HTERT RPE-1 (cell line): ENCODE results near the gene GGCT.

Source experiments
- in situ Hi-C: fragments of 300-500 bp; cut with MboI; formaldehyde crosslinking; loops from 4 replicates; pipeline ENCODE4 v1.14.3; 2020; ENCODE audit warnings: low sequenced_read_pairs

The GGCT gene

GRCh38 chr7:30479202-30480120, 25.2 kb downstream of the GGCT start:
- in situ Hi-C loops = no loop called here

- in situ Hi-C loops = no loop called here
These were observed 26.1 kb downstream of the GGCT start, which contains the start of gene NOD1 for GRCh38 chr7:30478349-30479201. NOD1 (minus strand) TSS chr7:30478784; CDS start chr7:30456921, 21,863 bp downstream.

- in situ Hi-C loops = no loop called here
These were observed 28.0 kb downstream of the GGCT start for GRCh38 chr7:30476459-30477145.

- in situ Hi-C loops = no loop called here
These were observed 29.0 kb downstream of the GGCT start for GRCh38 chr7:30475580-30475979.

GRCh38 chr7:30474893-30475292, 29.7 kb downstream of the GGCT start:
- in situ Hi-C loops = no loop called here

- in situ Hi-C loops = no loop called here
These were observed 30.1 kb downstream of the GGCT start for GRCh38 chr7:30474485-30474884.

- in situ Hi-C loops = no loop called here
These were observed 30.7 kb downstream of the GGCT start for GRCh38 chr7:30473903-30474302.

- in situ Hi-C loops = no loop called here
These were observed 31.5 kb downstream of the GGCT start for GRCh38 chr7:30472784-30473775.

GRCh38 chr7:30472081-30472783, 32.4 kb downstream of the GGCT start:
- in situ Hi-C loops = no loop called here

- in situ Hi-C loops = no loop called here
These were observed 33.4 kb downstream of the GGCT start for GRCh38 chr7:30471205-30471604.

- in situ Hi-C loops = no loop called here
These were observed 33.9 kb downstream of the GGCT start for GRCh38 chr7:30470771-30471170.

- in situ Hi-C loops = no loop called here
These were observed 34.4 kb downstream of the GGCT start for GRCh38 chr7:30470163-30470770.

- in situ Hi-C loops = no loop called here
These were observed 35.3 kb downstream of the GGCT start for GRCh38 chr7:30469303-30469702.

- in situ Hi-C loops = no loop called here
These were observed 35.8 kb downstream of the GGCT start for GRCh38 chr7:30468791-30469190.

GRCh38 chr7:30468041-30468440, 36.6 kb downstream of the GGCT start:
- in situ Hi-C loops = no loop called here

- in situ Hi-C loops = no loop called here
These were observed 37.4 kb downstream of the GGCT start for GRCh38 chr7:30467271-30467670.

GRCh38 chr7:30466266-30466665, 38.4 kb downstream of the GGCT start:
- in situ Hi-C loops = no loop called here

- in situ Hi-C loops = no loop called here
These were observed 38.8 kb downstream of the GGCT start for GRCh38 chr7:30465811-30466180.
